ENCODE data around the gene LIME1. TPM values are rescaled to one million over a fixed set of nuclear protein-coding genes. Genes with fewer than 3 reads are reported as not detected.

LIME1 gene, protein sequence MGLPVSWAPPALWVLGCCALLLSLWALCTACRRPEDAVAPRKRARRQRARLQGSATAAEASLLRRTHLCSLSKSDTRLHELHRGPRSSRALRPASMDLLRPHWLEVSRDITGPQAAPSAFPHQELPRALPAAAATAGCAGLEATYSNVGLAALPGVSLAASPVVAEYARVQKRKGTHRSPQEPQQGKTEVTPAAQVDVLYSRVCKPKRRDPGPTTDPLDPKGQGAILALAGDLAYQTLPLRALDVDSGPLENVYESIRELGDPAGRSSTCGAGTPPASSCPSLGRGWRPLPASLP
- total RNA-seq: 10 to 100 TPM; 11.4 to 51.9 (median 17.6) TPM

DNA sequence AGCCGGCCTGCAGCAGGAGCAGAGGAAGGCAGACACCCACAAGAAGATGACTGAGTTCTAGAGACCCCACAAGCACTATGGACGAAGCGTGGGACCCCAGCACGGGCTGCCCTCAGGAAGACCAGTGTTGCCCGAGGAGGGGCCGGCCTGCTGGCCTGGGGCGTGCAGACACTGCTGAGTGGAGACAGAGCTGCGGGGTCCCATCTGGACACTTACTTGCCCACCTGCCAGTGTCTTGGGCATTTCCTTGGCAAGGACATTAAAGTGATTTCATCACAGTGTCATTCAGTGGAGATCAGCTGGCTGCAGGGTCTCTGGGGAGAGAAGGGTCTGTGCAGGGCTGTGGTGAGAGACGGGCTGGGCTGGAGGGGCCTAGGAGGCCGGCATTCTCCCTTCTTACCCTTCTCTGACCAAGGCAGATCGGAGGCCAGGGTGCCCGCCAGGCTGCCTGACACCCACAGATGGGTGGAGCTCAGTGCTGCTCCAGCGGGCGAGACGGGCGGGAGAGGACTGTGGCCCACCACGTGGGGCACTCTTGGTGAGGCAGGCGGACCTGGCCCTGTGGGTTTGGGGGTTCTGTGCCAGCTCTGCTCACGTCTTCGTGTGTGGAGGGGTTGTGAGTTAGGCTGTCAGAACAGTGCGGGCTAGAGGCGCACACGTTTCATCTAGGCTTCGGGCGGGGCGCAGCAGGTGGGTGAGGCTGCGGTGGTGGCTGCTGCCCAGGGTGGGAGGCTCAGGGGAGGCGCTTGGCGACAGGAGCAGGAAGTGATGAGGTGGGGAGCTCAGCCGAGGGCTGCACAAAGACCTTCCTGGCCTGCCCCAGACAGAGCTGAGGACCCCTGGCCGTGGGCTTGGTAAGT lies at the start of gene LIME1:
LIME1 (plus strand) TSS at position 806 of the 860 bp plus-strand sequence. CDS start 886 bp downstream, outside the sequence.
- Histone ChIP-seq H3K4me1 (peaks cover 0 to 41% (median 24%) of the 10 kb centered on the region in 4 donors), H3K36me3 (peaks cover 0 to 40% (median 0%) of the 10 kb centered on the region in 3 donors), H3K27ac (peak within 1 kb of the TSS in 1 of 4 donors; percentile 65), H3K27me3 (no peaks in the 10 kb centered on the region), H3K4me3 (peak within 1 kb of the TSS in 2 of 4 donors; percentile 39 to 51), H3K9me3 (no peaks in the 10 kb centered on the region)
- WGBS, 2 donors: 74 to 83% methylated on average over 30 to 31 of the region's 31 CpGs
- no peak for DNase-seq (ENCODE audit: low spot score in 2 of 2)
- TF ChIP-seq, protein P1, sequence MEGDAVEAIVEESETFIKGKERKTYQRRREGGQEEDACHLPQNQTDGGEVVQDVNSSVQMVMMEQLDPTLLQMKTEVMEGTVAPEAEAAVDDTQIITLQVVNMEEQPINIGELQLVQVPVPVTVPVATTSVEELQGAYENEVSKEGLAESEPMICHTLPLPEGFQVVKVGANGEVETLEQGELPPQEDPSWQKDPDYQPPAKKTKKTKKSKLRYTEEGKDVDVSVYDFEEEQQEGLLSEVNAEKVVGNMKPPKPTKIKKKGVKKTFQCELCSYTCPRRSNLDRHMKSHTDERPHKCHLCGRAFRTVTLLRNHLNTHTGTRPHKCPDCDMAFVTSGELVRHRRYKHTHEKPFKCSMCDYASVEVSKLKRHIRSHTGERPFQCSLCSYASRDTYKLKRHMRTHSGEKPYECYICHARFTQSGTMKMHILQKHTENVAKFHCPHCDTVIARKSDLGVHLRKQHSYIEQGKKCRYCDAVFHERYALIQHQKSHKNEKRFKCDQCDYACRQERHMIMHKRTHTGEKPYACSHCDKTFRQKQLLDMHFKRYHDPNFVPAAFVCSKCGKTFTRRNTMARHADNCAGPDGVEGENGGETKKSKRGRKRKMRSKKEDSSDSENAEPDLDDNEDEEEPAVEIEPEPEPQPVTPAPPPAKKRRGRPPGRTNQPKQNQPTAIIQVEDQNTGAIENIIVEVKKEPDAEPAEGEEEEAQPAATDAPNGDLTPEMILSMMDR (IDR thresholded peaks at IDR 0.05): no peak
- TF ChIP-seq EP300 (IDR thresholded peaks at IDR 0.05) (no peak), POLR2A (IDR thresholded peaks at IDR 0.05) (no peak)

DNA sequence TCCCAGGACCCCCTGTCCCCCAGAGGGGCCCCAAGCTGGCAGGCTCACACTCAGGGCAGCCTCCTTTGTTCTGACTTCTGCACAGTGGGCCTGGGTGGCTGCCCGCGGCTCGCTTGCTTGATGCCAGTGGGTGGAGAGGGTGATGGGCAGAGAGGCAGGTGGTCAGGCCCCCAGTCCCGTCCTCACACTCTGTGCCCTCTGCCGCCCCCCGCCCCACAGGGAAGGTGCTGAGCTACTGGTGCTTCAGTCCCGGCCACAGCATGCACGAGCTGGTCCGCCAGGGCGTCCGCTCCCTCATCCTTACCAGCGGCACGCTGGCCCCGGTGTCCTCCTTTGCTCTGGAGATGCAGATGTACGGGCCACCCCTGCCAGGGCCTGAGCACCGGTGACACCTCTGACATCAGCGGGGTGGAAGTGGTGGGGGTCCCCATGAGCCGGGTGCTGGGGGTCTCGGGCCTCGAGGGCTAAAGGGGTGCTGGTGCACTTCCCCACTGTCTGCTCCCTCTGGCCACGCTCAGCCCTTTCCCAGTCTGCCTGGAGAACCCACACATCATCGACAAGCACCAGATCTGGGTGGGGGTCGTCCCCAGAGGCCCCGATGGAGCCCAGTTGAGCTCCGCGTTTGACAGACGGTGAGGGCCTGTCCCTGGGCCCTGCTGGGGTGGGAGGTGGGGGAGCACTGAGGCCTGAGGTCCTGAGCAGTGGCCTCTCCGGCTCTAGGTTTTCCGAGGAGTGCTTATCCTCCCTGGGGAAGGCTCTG lies 48.9 kb upstream of the LIME1 start:
- H3K4me1 ChIP-seq: peaks cover 0 to 77% (median 43%) of the 10 kb centered on the region in 4 donors
- WGBS, 2 donors: 74 to 79% methylated on average over 17 to 22 of the region's 29 CpGs

GRCh38 chr20:63688228-63689045 lies 48.0 kb upstream of the LIME1 start:
- peaks cover 0 to 75% (median 37%) of the 10 kb centered on the region in 4 donors for H3K4me1 ChIP-seq
- peak overlapping the region; percentile 78 to 97 (median 90) for H3K27ac ChIP-seq
- no peak for DNase-seq (ENCODE audit: low spot score in 2 of 2)

More for the DNA sequence above, 48.9 kb upstream of the LIME1 start:
- peak overlapping the region; percentile 78 to 97 (median 90) for H3K27ac ChIP-seq
- peaks cover 0 to 33% (median 0%) of the 10 kb centered on the region in 3 donors for H3K36me3 ChIP-seq
- H3K4me3 ChIP-seq: peak overlapping the region in 1 of 4 donors; percentile 29
- TF ChIP-seq EP300 (IDR thresholded peaks at IDR 0.05): no peak
- no peaks in the 10 kb centered on the region for H3K27me3 ChIP-seq
- DNase-seq (ENCODE audit: low spot score in 2 of 2): no peak
- H3K9me3 ChIP-seq: no peaks in the 10 kb centered on the region

DNA sequence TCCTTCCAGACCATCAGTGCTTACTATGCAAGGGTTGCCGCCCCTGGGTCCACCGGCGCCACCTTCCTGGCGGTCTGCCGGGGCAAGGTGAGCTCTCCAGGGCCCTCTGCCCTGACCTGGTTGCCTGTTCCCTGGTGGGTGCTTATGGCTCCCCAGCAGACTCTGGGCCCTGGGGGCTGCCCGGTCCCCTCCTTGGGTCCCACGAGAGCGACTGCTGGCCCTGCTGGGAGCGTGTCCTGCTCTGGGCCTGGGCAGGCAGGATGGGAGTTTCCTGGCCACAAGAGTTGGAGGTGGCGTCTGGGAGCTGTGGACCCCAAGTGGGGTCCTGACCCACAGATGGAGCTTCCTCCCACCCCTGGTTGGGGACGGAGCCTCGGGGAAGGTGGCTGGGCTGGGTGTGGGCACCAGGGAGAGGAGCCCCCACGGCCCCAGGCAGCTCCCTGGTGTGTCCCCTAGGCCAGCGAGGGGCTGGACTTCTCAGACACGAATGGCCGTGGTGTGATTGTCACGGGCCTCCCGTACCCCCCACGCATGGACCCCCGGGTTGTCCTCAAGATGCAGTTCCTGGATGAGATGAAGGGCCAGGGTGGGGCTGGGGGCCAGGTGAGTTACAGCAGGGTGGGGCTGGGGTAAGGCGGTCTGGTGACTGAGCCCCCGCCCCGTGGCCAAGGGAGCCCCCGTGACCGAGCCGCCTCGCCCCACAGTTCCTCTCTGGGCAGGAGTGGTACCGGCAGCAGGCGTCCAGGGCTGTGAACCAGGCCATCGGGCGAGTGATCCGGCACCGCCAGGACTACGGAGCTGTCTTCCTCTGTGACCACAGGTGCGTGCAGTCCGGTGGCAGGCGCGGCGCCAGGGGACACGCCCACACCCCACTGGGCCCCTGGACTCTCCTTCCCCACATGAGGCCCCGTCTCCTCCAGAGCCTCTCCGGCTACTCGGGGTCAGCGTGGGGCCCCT lies 47.1 kb upstream of the LIME1 start:
- H3K27me3 ChIP-seq: no peaks in the 10 kb centered on the region
- H3K4me1 ChIP-seq: peaks cover 0 to 75% (median 36%) of the 10 kb centered on the region in 4 donors
- 91 to 92% methylated on average over 12 to 20 of the region's 44 CpGs for WGBS, 2 donors
- no peak overlapping the region for H3K4me3 ChIP-seq
- H3K36me3 ChIP-seq: peaks cover 0 to 44% (median 2%) of the 10 kb centered on the region in 3 donors
- H3K27ac ChIP-seq: peak overlapping the region in 3 of 4 donors; percentile 85 to 97 (median 95)
- no peaks in the 10 kb centered on the region for H3K9me3 ChIP-seq
- TF ChIP-seq, protein P1 (IDR thresholded peaks at IDR 0.05): no peak
- DNase-seq (ENCODE audit: low spot score in 2 of 2): no peak

More at GRCh38 chr20:63688228-63689045, 48.0 kb upstream of the LIME1 start:
- no peaks in the 10 kb centered on the region for H3K27me3 ChIP-seq
- TF ChIP-seq EP300 (IDR thresholded peaks at IDR 0.05): no peak
- TF ChIP-seq, protein P1 (IDR thresholded peaks at IDR 0.05): no peak
- whole genome bisulfite sequencing, 2 donors: 71 to 81% methylated on average over 20 to 26 of the region's 31 CpGs
- no peaks in the 10 kb centered on the region for H3K9me3 ChIP-seq
- no peak overlapping the region for H3K4me3 ChIP-seq
- H3K36me3 ChIP-seq: peaks cover 0 to 36% (median 0%) of the 10 kb centered on the region in 3 donors
